Skeletal muscle satellite cell (primary cell): ENCODE results near the gene CHCHD6.

ENCODE experiments used
- H3K27me3 ChIP-seq: 2 replicates; pipeline ENCODE4 v1.7.0; 2013; ENCODE audit warnings: low read length; ENCODE audit not compliant: control insufficient read depth, insufficient read depth
- H3K36me3 ChIP-seq: 2 replicates; pipeline ENCODE4 v1.7.0; 2013; ENCODE audit warnings: mild to moderate bottlenecking, control low read depth, low read length; ENCODE audit not compliant: insufficient read depth
- H3K4me1 ChIP-seq: 2 replicates; pipeline ENCODE4 v1.7.0; 2013; ENCODE audit warnings: low read length; ENCODE audit not compliant: control insufficient read depth, insufficient read depth
- H3K4me2 ChIP-seq: 2 replicates; pipeline ENCODE4 v1.7.0; 2013; ENCODE audit warnings: mild to moderate bottlenecking, low read length
- H3K4me3 ChIP-seq: 2 replicates; pipeline ENCODE4 v1.7.0; 2013; ENCODE audit warnings: low read length
- H3K9ac ChIP-seq: 2 replicates; pipeline ENCODE4 v1.7.0; 2013; ENCODE audit warnings: mild to moderate bottlenecking, low read depth, low read length, moderate library complexity
- H3K9me3 ChIP-seq: replicated peaks from 2 replicates; pipeline ENCODE4 v1.7.0; 2013; ENCODE audit warnings: mild to moderate bottlenecking, control low read depth, low read length

CHCHD6 gene

GRCh38 chr3:126859415-126860246, 155.6 kb downstream of the CHCHD6 start:
- Histone ChIP-seq H3K36me3 (no peaks in the 10 kb centered on the region), H3K27me3 (no peaks in the 10 kb centered on the region), H3K4me3 (no peak overlapping the region), H3K4me1 (peaks cover 11% of the 10 kb centered on the region), H3K9ac (no peak overlapping the region), H3K4me2 (no peak overlapping the region), H3K9me3 (no peaks in the 10 kb centered on the region)

- no peak overlapping the region for H3K4me2 ChIP-seq
- H3K4me3 ChIP-seq, result no peak overlapping the region
- no peaks in the 10 kb centered on the region for H3K27me3 ChIP-seq
- no peaks in the 10 kb centered on the region for H3K4me1 ChIP-seq
- H3K36me3 ChIP-seq, result no peaks in the 10 kb centered on the region
- no peak overlapping the region for H3K9ac ChIP-seq
- no peaks in the 10 kb centered on the region for H3K9me3 ChIP-seq
Observed at GRCh38 chr3:126865736-126866135, 161.7 kb downstream of the CHCHD6 start.

GRCh38 chr3:126866175-126866759, 162.2 kb downstream of the CHCHD6 start:
- no peaks in the 10 kb centered on the region for H3K36me3 ChIP-seq
- H3K9ac ChIP-seq, result no peak overlapping the region
- H3K4me2 ChIP-seq, result no peak overlapping the region
- H3K4me1 ChIP-seq, result no peaks in the 10 kb centered on the region
- H3K4me3 ChIP-seq, result no peak overlapping the region
- no peaks in the 10 kb centered on the region for H3K27me3 ChIP-seq
- no peaks in the 10 kb centered on the region for H3K9me3 ChIP-seq

- Histone ChIP-seq H3K36me3 (no peaks in the 10 kb centered on the region), H3K27me3 (no peaks in the 10 kb centered on the region), H3K4me1 (no peaks in the 10 kb centered on the region), H3K9ac (no peak overlapping the region), H3K9me3 (no peaks in the 10 kb centered on the region), H3K4me3 (no peak overlapping the region), H3K4me2 (no peak overlapping the region)
Observed at GRCh38 chr3:126867190-126867862, 163.3 kb downstream of the CHCHD6 start.

GRCh38 chr3:126867863-126868200, 163.8 kb downstream of the CHCHD6 start:
- Histone ChIP-seq H3K4me2 (no peak overlapping the region), H3K36me3 (no peaks in the 10 kb centered on the region), H3K27me3 (no peaks in the 10 kb centered on the region), H3K9me3 (no peaks in the 10 kb centered on the region), H3K9ac (no peak overlapping the region), H3K4me3 (no peak overlapping the region), H3K4me1 (no peaks in the 10 kb centered on the region)

GRCh38 chr3:126870608-126871210, 166.7 kb downstream of the CHCHD6 start:
- Histone ChIP-seq H3K4me1 (no peaks in the 10 kb centered on the region), H3K36me3 (no peaks in the 10 kb centered on the region)

GRCh38 chr3:126872701-126873342, 168.8 kb downstream of the CHCHD6 start:
- no peaks in the 10 kb centered on the region for H3K9me3 ChIP-seq

More at GRCh38 chr3:126870608-126871210, 166.7 kb downstream of the CHCHD6 start:
- no peaks in the 10 kb centered on the region for H3K9me3 ChIP-seq
- no peak overlapping the region for H3K9ac ChIP-seq
- H3K27me3 ChIP-seq, result no peaks in the 10 kb centered on the region
- H3K4me2 ChIP-seq, result no peak overlapping the region
- H3K4me3 ChIP-seq, result no peak overlapping the region

GRCh38 chr3:126873416-126873815, 169.4 kb downstream of the CHCHD6 start:
- H3K27me3 ChIP-seq, result no peaks in the 10 kb centered on the region
- H3K4me1 ChIP-seq, result no peaks in the 10 kb centered on the region
- H3K4me3 ChIP-seq, result no peak overlapping the region
- no peak overlapping the region for H3K9ac ChIP-seq
- no peak overlapping the region for H3K4me2 ChIP-seq
- no peaks in the 10 kb centered on the region for H3K9me3 ChIP-seq
- H3K36me3 ChIP-seq, result no peaks in the 10 kb centered on the region

More at GRCh38 chr3:126872701-126873342, 168.8 kb downstream of the CHCHD6 start:
- Histone ChIP-seq H3K4me3 (no peak overlapping the region), H3K4me1 (no peaks in the 10 kb centered on the region), H3K36me3 (no peaks in the 10 kb centered on the region), H3K27me3 (no peaks in the 10 kb centered on the region), H3K4me2 (no peak overlapping the region), H3K9ac (no peak overlapping the region)

- H3K9me3 ChIP-seq, result no peaks in the 10 kb centered on the region
- H3K4me1 ChIP-seq, result no peaks in the 10 kb centered on the region
- H3K4me2 ChIP-seq, result no peak overlapping the region
- no peak overlapping the region for H3K9ac ChIP-seq
- no peak overlapping the region for H3K4me3 ChIP-seq
- H3K27me3 ChIP-seq, result no peaks in the 10 kb centered on the region
- H3K36me3 ChIP-seq, result no peaks in the 10 kb centered on the region
Observed at GRCh38 chr3:126878664-126879063, 174.6 kb downstream of the CHCHD6 start.

GRCh38 chr3:126880901-126881300, 176.9 kb downstream of the CHCHD6 start:
- H3K4me1 ChIP-seq, result no peaks in the 10 kb centered on the region
- no peak overlapping the region for H3K9ac ChIP-seq
- no peaks in the 10 kb centered on the region for H3K36me3 ChIP-seq
- H3K4me3 ChIP-seq, result no peak overlapping the region
- no peak overlapping the region for H3K4me2 ChIP-seq
- no peaks in the 10 kb centered on the region for H3K9me3 ChIP-seq
- H3K27me3 ChIP-seq, result no peaks in the 10 kb centered on the region

GRCh38 chr3:126881861-126882260, 177.8 kb downstream of the CHCHD6 start:
- Histone ChIP-seq H3K4me3 (no peak overlapping the region), H3K4me2 (no peak overlapping the region), H3K9ac (no peak overlapping the region), H3K4me1 (peaks cover 4% of the 10 kb centered on the region), H3K9me3 (no peaks in the 10 kb centered on the region), H3K27me3 (no peaks in the 10 kb centered on the region), H3K36me3 (no peaks in the 10 kb centered on the region)
